GM12801 (cell line): ENCODE data around the gene RNPC3.

Experiments used
- TF ChIP-seq, protein P1 (sequence below): IDR thresholded peaks from one replicate; pipeline ENCODE4 v1.5.1; 2011; ENCODE audit warnings: control low read depth; ENCODE audit not compliant: insufficient read length; ENCODE audit errors: extremely low read depth

RNPC3 gene

DNA sequence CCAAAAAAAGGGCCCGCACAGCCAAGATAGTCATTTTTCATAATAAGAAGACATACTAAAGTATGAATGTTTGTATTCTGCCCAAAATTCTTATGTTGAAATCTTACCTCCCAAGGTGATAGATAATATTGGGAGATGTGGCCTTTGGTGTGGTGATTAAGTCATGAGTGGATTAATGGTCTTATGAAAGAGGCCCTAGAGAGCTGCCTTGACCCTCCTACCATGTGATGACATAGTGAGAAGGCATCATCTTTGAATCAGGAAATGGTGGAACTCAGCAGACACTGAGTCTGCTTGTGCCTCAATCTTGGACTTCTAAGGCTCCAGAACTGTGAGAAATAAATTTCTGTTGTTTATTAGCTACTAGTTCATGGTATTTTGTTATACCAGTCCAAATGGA lies 11.8 kb upstream of the RNPC3 start:
- TF ChIP-seq, protein P1, sequence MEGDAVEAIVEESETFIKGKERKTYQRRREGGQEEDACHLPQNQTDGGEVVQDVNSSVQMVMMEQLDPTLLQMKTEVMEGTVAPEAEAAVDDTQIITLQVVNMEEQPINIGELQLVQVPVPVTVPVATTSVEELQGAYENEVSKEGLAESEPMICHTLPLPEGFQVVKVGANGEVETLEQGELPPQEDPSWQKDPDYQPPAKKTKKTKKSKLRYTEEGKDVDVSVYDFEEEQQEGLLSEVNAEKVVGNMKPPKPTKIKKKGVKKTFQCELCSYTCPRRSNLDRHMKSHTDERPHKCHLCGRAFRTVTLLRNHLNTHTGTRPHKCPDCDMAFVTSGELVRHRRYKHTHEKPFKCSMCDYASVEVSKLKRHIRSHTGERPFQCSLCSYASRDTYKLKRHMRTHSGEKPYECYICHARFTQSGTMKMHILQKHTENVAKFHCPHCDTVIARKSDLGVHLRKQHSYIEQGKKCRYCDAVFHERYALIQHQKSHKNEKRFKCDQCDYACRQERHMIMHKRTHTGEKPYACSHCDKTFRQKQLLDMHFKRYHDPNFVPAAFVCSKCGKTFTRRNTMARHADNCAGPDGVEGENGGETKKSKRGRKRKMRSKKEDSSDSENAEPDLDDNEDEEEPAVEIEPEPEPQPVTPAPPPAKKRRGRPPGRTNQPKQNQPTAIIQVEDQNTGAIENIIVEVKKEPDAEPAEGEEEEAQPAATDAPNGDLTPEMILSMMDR: no peak

DNA sequence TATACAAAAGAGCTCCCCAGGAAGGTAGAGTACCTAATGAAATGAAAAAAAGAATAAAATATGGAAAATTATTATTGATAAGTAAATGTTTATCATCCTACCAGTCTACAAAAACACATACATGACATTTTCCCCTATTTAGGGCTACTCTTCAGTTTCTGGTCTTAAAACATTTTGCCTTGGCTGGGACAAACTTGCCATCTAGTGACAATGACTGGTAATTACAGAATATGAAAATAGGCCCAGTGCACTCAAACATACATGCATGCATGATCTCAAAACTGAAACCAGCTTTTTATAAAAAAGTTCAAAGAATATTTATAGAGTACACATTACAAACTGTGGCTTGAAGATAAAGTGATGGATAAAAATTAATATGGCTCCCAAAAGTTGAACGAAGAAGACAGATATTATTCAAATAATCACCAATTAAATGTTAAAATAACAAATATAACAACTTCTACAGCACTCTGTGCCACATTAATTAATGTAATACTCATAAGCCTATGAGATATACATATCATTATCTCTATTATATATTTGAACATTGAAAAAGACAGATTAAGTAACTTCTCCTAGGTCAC lies 10.5 kb upstream of the RNPC3 start:
- TF ChIP-seq, protein P1: no peak

DNA sequence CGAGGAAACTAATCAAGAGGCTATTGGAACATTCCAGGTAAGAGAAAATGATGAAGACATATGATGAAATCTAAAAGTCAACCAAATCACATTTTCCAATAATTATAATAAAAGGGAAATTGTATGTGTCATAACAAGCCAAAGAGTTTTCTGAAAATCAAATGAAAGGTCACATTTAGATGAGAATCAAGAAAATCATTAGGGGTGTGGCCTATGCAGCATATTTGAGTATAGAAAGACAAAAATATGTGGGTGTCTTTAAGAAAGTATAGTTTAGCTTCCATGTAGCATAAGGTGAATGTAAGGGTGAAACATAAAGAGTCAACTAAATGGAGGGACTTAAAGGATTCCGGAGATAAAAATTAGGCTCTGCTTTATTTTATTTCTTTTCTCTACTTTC lies 9.2 kb upstream of the RNPC3 start:
- TF ChIP-seq, protein P1: no peak

DNA sequence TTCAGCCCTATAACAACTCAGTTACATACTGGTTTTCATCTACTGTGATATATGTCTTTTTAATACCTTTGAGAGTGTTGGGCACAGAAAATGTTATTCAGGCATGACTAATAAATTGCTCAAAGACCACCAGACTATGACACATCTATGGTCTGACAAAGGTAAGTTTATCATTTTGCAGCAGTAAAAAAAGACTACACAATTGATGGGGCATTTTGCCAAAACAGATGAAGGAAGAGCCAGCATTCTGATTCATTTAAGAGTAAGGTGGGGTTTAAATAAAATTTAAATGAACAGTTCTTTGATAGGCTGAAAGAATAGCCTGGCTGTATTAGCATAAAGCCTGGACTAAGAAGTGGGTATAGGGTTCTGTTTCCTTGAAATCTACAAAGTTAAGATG lies 8.8 kb upstream of the RNPC3 start:
- TF ChIP-seq, protein P1: no peak

DNA sequence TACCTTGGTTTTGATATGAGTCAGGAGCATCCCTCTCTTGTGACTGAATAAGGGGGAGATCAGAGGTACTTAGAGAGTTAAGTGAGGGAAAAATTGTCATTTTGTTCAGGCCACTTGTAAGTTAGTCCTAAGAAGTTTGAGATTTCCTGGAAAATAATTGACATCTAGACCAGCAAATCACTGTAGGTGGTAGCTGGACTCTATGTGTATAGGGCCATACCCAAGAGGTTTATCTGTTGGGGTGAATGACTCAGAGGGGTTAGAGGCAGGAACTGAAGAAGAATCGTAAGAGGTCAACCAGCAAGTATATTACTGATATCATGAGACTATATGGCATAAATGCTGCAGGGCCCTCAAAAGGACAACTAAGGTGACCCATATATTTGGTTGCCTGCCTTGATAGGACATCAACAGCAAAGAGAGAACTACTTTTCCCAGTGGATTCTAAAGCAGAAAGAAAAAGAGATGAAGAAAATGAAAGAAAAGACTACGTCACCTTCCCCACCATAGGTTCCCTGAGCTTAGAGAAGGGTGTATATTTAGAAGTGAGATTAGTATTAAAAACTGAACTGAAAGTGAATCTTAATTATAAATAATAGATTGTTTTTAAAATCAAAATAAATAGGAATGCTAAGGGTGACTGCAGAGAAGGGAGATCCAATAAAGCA lies 8.0 kb upstream of the RNPC3 start:
- TF ChIP-seq, protein P1: no peak

DNA sequence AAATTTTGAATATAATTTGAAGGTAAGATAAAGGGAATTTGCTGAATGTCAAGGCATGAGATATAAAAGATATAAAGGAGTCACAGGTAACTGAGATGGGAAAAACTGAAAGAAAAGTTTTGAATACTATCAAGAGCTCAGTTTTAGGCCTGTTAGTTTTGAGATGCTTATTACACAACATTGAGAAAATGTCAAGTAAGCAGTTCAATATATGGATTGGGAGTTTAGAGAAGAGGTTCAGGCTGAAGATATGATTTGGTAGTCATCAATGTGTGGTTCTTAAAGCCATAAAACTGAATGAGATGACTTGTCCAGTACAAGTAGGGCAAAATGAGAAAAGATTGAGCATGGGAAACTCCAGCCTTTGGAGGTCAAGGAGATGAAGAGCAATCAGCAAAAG lies 4.7 kb upstream of the RNPC3 start:
- TF ChIP-seq, protein P1: no peak

DNA sequence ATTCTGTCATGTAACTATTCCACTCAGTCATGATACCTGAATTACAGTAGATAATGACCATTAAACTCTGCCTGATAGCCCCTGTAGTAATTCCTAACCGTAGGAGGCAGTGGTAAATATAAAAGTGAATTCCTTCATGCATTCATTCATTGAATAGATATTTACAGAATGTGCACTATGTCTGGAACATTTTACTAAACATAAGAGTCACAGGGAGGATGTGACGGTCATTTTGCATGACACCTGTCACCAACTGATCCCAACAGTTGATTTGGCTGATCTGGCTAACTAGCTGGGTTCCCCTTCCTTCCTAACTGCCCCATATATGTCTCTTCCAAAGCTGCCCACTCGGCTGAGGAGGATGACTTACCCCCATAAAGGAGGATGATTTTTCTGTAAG lies 2.2 kb upstream of the RNPC3 start:
- TF ChIP-seq, protein P1: no peak
